ENCODE data around the gene IQSEC3.
"Not testable (repeated sequence)": the region's sequence is repeated elsewhere in the genome, so short reads cannot be mapped to it uniquely, and the experiment has no call there.

DNA sequence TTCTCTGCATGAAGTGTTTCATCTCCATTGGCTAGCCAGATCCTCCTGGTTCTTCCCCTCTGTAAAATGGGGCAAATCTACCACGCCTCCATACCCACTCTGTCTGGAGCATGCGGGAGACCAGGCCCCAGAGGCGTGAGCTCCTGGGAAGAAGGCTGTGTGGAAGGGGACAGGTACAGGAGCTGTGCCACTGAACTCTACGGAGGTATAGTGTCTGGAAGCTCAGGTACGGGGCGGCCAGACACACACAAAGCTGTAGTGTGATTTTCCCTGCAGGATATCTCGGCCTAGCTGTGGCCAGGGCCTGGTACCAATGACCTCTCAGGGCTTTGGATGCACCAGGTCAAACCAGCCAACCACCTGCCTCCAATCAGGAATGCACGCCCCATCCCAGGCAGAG is 10.0 kb downstream of the IQSEC3 start:
- not testable (repeated sequence) for TF ChIP-seq POLR2AphosphoS5 (IDR thresholded peaks at IDR 0.05; ENCODE audit: low read depth, low read length); SIN3A (IDR thresholded peaks at IDR 0.05; ENCODE audit: borderline replicate concordance, insufficient read depth, low read depth, low read length)
